B cell (primary cell): ENCODE measurements around the gene CASZ1.

Source experiments
- CTCF ChIP-seq: fragments of 200-600 bp; IDR thresholded peaks from one replicate; pipeline ENCODE4 v1.8.0; 2022; ENCODE audit warnings: antibody characterized with exemption, mild to moderate bottlenecking
- EZH2 ChIP-seq: IDR thresholded peaks from 2 replicates; pipeline ENCODE4 v1.6.1; 2012; ENCODE audit warnings: borderline replicate concordance, low read depth, mild to moderate bottlenecking, moderate library complexity, low read length; ENCODE audit not compliant: insufficient read depth, poor library complexity, severe bottlenecking

DNA sequence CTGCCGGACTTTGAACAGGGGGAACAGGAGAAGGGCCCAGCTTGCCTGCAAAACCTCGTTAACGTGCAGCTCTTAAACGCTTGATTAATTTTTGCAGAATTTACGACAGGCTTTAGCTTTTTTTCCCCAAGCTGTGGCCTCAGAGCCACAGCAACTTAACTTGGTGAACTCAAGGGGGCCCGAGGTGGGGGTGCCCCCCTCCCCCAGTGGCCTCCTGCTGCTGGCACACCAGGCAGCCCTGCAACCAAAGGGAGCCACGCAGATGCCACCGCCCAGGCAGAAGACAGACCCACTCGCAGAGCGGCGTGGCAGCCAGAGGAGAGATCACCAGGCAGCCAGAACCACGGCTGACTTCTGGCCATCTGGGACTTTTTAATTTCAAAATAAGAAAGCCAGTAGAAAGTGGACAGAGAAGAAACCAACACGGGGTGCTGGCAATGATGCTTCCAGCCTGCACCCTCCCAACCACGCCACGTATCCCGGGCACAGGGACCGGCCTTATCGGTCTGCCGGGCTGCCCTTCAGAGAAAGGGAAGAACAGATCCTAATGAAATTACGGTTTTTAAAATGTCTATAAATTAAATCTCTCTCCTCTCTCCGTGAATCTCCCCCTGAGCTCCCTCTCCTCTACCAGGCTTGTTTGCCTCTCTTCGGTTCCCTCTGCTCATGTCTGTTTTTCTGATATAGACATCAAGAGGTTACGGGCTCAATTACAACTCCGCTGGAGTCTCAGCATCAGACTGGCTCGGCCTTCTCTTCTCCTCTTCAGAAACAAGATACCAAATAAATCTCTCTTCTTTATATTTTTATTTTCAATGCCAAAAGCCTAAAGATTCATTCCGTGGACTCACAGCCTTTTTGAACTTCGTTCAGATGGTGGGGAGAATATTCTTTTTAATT, 6.4 kb downstream of the CASZ1 start:
- no peak for TF ChIP-seq CTCF
- TF ChIP-seq EZH2, result no peak
